ENCODE measurements around the gene THRB.
A peak's percentile ranks its signal among the peaks of the same experiment; 100 is the strongest.
"Not testable (repeated sequence)": the region's sequence is repeated elsewhere in the genome, so short reads cannot be mapped to it uniquely, and the experiment has no call there.

THRB gene

DNA sequence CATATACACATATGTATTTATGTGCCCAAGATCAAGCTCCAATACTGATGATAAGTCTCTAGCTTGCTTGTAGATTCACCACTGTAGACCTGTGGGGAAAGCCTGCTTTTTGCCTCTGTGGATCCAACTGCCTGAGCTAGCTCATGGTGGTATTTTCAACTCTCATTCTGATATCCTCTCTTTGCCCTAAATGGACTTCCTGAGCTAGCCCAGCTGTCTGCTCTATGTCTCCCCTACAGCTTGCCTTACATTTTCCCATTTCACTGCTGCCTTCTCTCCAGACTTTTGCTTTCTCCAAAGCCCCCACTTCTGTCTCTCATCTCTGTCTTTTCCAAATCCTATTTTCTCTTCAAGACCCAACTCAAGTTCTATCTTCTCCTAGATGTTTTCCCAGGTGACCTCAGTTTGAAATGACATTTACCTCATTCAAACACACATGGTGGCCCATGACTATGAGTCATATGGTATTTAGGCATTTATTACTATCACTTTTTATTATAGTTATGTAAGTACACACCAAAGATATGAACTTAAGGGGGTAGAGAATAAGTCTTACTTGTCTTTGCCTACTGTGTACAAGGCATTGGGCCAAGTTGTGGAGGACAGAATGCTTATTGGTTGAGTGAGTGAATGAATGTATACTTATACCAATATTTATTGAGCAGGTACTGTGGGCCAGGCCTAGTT, 357.9 kb downstream of the THRB start:
- DNase-seq: no peak

DNA sequence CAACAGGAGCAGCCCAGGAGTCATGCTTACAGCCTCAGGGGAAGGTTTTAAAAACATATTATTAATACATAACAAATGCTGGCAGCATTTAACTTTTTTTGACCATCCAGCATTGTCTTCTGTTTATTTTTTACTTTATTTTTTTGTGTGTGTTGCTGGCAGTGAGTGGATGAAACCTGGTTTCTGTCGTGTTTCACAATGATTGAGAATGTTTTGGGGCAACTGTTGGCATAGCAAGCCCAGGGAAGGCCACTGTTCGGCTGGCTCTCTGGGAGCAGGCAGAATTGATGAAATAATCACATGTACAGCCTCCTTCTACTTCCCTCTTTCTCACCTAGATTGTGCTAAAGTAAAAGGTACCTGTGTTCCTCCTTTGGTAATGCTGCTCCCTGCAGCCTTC, 359.4 kb downstream of the THRB start:
- no peak for DNase-seq

- no peak for DNase-seq
These were observed 360.7 kb downstream of the THRB start for GRCh38 chr3:24133942-24134341.

GRCh38 chr3:24133436-24133835, 361.2 kb downstream of the THRB start:
- DNase-seq: no peak

DNA sequence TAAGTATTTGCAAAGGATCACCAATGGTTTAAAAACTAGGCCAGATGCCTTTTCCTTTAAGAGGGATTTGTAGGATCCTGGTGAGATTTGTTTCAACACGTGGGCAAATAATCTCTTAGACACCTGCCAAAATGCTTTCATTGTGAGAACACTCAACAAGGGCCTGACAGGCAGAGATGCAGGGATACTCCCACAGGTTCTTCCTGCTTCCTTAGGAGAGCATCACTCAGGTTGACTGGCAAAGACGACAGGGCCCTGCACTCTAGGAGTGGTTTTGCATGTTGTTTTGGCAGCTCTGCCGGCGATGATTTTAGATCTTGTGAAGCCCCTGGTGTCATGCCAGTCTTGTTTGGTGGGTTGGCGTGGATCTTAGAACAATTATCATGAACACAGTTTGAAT, 365.1 kb downstream of the THRB start:
- no peak for DNase-seq

DNA sequence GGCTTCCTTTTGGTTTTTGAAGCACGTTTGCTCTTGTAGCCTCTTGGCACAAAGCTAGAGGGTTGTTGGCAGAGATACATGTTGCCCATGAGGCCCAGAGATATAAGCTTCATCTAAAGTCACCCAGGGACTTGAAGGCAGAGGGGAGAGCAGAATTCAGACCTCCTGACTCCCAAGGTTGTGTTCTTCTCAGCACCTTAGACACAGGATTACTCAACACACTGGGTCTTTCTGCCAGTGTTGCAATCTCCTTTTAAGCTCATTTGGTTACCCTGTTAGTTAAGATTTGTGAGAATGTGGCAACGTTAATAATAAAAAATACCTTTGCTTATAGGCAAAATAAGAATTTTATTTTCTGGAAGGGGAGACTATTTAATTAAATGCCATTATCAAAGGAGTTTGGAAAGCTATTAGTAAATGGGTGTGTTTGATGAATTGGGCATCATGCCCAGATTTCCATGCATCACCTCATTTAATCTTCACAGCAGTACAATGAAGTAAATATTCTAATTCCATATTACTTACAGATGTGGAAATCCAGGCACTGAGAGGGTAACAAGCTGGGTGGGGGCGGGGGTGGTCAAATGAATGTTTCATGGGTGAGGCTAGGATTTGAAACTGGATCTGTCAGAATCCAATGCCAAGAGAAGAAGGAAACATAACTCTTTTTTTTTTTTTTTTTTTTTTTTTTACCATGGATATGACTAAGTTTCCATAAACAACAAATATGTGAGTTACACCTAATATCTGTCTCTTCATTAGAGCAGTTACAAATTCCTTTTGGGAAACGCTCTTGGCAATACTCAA, 366.2 kb downstream of the THRB start:
- DNase-seq: peak; percentile 35

DNA sequence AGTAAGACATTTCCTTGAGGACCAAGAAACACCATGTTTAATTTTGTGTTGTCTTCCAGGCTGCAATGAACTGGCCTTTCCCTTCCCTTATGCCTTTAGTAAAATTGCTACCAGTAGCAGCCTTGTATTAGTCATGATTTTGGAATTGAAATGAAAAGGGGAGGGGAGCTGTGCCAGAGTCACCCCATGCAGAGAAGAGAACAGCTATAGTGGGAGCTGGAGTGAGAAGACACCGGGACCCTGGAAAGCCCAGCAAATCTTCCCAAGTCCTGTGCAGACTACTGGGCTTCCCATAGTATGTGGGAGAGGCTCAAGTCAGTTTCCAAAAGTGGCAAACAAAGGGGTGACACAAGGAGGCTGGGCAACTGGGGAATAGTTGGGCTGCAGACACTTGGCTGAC, 371.1 kb downstream of the THRB start:
- DNase-seq: no peak

DNA sequence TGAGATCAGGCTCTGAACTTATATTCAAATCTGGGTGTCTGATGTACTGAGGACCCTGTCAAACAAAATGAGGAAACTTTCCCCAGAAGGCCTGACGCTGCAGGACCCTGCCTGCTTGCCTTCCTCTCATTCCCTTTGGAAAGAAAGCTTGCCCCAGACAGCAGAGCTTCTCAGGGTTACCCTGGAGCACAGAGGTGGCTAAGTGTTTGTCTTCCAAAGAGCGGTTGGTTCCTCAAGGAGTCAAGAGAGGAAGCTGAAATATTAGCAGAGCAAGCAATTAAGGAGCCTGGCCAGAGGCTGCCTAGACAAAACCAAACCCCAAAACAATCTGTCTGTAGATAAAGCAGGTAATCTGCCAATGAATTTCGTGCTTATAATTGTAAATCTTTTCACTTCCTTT, 374.2 kb downstream of the THRB start:
- no peak for DNase-seq

DNA sequence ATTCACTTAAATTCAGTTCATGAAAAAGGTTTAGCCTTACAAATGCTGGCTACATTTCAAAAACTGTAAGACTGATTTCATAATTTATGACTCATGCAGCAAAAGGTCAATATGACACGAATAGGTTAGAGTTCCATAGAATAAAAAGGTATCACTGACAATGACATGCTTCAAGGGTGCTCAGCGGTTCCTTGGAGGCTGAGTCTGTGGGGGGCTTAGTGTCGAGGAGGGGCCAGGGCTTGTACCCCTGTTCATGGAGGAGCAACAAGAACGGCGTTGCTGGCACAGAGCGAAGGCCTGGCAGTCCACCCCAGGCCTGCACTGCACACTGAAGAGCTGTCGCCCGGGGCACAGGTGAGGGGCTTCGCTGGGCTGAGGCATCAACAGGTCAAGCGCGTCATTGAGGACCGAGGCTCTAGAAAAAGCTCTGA, 375.3 kb downstream of the THRB start:
- DNase-seq: no peak

DNA sequence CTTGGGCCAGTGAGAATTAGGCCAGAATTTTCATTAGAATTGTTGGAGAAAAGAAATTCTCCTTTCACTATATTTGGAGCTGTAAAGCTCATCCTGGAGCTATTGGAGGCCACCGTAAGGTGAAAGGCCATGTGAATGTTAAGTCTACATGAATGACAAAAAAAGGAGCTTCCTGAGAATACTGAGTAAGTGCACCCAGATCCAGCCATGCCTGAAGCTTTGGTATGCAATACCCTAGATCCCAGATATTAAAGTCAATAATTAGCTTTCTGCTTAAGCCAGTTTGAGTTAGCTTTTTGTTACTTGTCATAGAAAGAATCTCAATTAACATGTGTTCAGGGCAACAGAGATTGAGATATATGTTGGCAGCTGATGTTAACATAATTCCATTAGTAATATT, 377.1 kb downstream of the THRB start:
- no peak for DNase-seq

GRCh38 chr3:24111711-24112110, 382.9 kb downstream of the THRB start:
- no peak for DNase-seq

DNA sequence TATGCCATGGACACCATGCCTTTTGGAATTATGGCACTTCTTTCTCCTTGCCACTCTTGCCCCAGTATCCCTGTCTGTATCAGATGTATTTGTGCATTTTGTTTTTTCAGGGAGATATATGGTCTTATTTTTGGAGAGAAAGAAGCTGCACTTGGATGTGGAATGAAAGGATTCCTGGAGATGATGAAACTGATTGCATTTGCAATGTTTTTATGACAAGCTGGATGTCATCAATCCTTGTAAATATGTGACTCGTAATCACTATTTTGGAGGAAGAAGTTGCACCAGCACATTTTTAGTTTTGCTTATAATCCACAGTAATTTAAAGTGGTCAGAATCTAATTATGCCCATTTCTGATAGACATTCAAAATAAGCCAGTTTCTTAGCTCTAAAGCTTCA, 384.6 kb downstream of the THRB start:
- DNase-seq: no peak

DNA sequence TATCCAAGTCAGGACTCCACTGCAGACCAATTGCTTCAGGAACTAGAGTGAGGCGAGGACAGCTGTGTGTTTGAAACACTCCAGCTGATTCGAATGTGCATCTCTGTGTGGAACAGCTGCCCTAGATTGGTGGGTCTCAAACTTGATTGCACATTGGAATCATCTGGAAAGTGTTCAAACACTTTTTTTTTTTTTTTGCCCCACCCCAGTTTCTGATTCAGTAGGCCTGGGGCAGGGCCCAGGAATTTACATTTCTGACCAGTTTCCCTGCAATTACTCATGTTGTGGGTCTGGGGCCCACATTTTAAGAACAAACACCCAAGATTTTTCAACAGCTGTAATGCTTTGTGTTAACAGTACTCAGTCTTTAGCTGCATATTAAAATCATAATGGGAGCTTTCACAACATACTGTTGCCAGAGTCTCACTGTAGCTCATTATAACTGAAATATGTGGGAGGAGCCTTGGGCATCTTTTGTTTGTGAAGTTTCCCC, 392.9 kb downstream of the THRB start:
- DNase-seq: no peak

DNA sequence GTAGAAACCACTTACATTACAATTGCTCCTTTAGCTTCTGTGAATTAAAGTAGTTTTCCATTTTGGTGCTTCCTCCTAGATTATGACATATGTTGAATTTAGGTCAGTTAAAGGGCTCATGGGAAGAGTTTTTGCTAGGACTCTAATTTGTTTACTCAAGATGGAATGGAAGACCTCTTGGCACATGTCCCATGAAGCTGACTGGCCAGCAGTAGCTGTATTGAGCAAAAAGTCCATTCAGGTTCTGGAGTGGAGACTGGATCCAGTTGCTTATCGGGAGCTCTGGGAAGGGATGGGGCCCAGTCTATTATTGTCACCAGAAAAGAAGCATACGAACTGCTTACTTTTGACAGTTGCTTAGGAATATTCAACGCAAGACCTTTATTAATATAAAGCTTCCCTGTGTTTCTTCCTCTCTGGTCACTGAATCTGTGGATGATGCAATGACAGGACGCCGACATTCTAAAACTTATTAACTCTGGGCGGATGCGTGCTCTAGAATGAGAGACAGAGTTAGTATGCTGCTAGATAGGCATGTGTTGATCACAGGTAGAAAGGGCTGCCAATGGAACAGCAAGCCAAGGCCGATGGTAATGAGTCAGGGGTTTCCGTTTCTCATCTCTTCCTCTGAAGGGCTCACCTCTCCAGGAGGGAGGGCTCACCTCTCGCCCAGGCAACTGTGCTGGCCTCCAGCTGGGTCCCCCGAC, 393.8 kb downstream of the THRB start:
- DNase-seq: no peak

- DNase-seq: no peak
These were observed 397.9 kb downstream of the THRB start for GRCh38 chr3:24096695-24097290.

DNA sequence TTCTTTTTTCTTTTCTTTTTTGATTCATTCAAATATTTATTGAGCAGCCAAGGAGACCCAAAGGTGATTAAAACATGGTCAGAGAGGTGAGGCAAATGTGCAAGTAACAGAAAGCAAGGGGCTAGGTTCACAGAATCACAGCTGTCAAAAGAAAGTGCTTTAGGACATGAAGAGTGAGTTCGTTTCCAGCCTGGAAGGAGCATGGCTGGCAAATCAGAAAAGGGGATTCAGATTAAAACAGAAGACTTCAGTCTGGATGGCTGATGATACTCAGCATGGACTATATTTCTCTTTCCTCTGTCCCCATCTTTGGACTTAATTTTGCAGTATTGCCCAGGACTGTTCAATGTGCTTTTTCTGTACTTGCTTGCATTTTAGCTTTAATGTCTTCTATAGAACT, 398.4 kb downstream of the THRB start:
- no peak for DNase-seq

DNA sequence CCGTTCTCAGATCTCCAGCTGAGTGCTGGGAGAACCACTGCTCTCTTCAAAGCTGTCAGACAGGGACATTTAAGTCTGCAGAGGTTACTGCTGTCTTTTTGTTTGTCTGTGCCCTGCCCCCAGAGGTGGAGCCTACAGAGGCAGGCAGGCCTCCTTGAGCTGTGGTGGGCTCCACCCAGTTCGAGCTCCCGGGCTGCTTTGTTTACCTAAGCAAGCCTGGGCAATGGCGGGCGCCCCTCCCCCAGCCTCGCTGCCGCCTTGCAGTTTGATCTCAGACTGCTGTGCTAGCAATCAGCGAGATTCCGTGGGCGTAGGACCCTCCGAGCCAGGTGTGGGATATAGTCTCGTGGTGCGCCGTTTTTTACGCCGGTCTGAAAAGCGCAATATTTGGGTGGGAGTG, 399.8 kb downstream of the THRB start:
- not testable (repeated sequence) for DNase-seq

- DNase-seq: no peak
These were observed 405.9 kb downstream of the THRB start for GRCh38 chr3:24088782-24089181.

DNA sequence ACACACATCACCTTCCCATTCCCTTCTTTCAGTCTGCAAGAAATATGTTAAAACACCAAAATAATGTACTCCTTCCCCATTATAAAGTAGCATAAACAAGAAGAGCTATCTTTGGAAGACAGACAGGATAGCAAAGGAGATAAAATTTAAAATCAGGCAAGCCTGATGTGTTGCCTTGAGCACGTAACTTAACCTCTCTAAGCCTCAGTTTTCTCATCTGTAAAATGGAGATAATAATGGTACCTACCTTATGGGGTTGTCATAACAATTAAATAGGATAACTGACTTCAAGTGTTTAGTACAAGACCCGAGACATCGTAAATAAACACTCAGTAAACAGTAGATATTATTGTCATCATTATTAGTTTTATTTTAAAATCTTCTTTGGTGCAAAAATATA, 407.2 kb downstream of the THRB start:
- DNase-seq: no peak

GRCh38 chr3:24086617-24087404, 407.8 kb downstream of the THRB start:
- DNase-seq: no peak

DNA sequence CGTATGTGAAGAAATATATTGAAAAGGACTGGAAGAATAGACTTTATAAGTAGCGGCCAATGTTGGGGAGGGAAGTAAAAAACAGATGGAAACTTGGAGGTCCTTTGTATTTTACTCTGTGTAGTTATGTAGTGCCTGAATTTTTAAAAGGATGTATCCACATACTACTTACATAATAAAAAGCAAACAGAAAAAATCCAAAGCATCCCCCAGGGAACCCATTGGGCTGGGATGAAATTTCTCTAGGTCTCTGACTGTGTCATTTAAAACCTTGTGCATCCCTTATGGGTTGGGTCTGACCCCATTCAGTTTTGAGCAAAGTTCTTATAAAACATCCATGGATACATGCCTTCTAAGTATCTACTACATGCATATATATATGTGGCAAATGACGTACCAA, 408.4 kb downstream of the THRB start:
- DNase-seq: peak; percentile 38

DNA sequence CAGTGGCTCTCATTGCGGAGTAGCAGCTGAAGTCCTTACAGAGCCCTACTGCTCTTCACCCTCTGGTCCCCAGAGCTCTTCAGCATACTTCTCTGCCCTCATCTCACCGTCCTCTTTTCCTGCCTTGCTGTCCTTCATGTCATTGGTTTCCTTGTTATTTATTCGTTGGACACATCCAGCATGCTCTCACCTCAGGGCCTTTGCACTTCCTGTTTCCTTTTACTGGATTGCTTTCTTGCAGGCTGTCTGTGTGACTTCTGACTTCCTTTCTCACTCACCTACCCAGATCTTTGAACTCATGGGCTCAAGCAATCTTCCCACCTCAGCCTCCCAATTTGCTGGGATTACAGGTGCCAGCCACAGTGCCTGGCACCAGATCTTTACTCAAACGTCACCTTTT, 422.5 kb downstream of the THRB start:
- no peak for DNase-seq

- peak; percentile 30 for DNase-seq
These were observed 425.6 kb downstream of the THRB start for GRCh38 chr3:24069045-24069444.
